Measurements from ENCODE around the gene SERPINC1. TPM values are rescaled to one million over a fixed set of nuclear protein-coding genes. Genes with fewer than 3 reads are reported as not detected.

SERPINC1 gene
- total RNA-seq, 4 donors from 2014 or later, result not detected

DNA sequence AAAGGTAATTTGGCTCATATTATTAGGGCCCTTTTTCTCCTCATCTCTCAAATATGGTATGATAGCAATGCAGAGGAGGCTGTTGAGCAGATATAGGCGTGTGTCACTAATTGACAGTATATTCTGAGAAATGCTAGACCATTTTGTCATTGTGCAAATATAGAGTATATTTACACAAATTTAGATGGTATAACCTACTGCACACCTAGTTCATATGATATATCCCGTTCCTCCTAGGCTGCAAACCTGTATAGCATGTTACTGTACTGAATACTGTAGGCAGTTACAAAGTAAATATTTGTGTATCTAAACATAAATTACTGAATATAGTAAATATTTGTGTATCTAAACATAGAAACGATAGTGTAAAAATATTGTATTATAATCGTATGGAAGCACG lies 40.4 kb downstream of the SERPINC1 start:
- Histone ChIP-seq H3K27me3 (no peaks in the 10 kb centered on the region), H3K27ac (no peak overlapping the region), H3K4me3 (no peak overlapping the region), H3K36me3 (peaks cover 0 to 21% (median 0%) of the 10 kb centered on the region in 3 donors), H3K4me1 (no peaks in the 10 kb centered on the region), H3K9me3 (no peaks in the 10 kb centered on the region)
- no peak for DNase-seq
- TF ChIP-seq POLR2A (IDR thresholded peaks at IDR 0.05), result no peak
- TF ChIP-seq, protein P1, sequence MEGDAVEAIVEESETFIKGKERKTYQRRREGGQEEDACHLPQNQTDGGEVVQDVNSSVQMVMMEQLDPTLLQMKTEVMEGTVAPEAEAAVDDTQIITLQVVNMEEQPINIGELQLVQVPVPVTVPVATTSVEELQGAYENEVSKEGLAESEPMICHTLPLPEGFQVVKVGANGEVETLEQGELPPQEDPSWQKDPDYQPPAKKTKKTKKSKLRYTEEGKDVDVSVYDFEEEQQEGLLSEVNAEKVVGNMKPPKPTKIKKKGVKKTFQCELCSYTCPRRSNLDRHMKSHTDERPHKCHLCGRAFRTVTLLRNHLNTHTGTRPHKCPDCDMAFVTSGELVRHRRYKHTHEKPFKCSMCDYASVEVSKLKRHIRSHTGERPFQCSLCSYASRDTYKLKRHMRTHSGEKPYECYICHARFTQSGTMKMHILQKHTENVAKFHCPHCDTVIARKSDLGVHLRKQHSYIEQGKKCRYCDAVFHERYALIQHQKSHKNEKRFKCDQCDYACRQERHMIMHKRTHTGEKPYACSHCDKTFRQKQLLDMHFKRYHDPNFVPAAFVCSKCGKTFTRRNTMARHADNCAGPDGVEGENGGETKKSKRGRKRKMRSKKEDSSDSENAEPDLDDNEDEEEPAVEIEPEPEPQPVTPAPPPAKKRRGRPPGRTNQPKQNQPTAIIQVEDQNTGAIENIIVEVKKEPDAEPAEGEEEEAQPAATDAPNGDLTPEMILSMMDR (IDR thresholded peaks at IDR 0.05), result no peak

DNA sequence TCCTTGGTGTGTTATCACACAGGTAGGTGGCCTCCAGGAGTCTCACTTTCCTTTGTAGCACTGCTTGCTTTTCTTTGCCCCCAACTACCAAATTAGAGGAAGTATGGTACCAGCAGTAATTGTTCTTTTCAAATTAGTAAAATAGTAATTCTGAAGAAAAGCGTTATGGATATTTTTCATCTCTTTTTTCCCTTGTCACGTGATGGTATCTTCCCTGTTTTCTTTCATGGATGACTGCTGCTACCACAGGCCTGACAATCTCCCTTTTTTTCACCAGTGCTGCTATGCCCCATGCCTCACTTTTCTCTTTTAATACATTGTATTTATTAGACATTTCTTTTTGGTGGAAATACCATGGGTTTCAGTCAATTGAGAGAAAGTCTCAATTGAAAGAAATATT lies 45.6 kb downstream of the SERPINC1 start:
- H3K27me3 ChIP-seq, result no peaks in the 10 kb centered on the region

DNA sequence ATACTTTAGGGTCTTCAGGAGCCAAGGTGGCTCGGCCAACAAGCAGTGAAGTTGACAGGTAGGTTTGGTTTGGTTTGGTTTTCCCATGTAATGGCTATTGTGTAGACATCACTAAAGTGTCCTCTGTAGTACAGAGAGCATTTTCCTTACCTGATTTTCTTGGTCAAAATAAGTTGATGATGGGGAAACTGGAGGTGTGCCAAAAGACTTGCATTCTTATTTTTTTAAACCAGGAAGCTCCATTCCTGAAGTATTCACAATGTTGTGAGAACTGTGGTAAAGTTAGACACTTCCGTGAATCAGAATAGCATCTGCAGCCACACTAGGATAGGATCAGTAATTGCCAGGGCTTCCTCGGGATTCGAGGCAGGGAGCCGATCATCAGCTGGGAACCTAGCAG lies 46.0 kb downstream of the SERPINC1 start:
- H3K4me3 ChIP-seq, result no peak overlapping the region
- TF ChIP-seq, protein P1 (IDR thresholded peaks at IDR 0.05), result no peak
- TF ChIP-seq POLR2A (IDR thresholded peaks at IDR 0.05), result no peak
- H3K9me3 ChIP-seq, result no peaks in the 10 kb centered on the region
- no peak for DNase-seq
- H3K36me3 ChIP-seq, result peaks cover 0 to 10% (median 0%) of the 10 kb centered on the region in 3 donors
- peak overlapping the region in 3 of 4 donors; percentile 14 to 97 (median 94) for H3K27ac ChIP-seq
- H3K27me3 ChIP-seq, result no peaks in the 10 kb centered on the region
- peaks cover 0 to 35% (median 4%) of the 10 kb centered on the region in 4 donors for H3K4me1 ChIP-seq

More for the DNA sequence above, 45.6 kb downstream of the SERPINC1 start:
- TF ChIP-seq POLR2A (IDR thresholded peaks at IDR 0.05), result no peak
- TF ChIP-seq, protein P1 (IDR thresholded peaks at IDR 0.05), result no peak
- Histone ChIP-seq H3K9me3 (no peaks in the 10 kb centered on the region), H3K4me1 (peaks cover 0 to 31% (median 4%) of the 10 kb centered on the region in 4 donors), H3K36me3 (peaks cover 0 to 14% (median 0%) of the 10 kb centered on the region in 3 donors), H3K27ac (no peak overlapping the region), H3K4me3 (no peak overlapping the region)
- DNase-seq, result no peak

DNA sequence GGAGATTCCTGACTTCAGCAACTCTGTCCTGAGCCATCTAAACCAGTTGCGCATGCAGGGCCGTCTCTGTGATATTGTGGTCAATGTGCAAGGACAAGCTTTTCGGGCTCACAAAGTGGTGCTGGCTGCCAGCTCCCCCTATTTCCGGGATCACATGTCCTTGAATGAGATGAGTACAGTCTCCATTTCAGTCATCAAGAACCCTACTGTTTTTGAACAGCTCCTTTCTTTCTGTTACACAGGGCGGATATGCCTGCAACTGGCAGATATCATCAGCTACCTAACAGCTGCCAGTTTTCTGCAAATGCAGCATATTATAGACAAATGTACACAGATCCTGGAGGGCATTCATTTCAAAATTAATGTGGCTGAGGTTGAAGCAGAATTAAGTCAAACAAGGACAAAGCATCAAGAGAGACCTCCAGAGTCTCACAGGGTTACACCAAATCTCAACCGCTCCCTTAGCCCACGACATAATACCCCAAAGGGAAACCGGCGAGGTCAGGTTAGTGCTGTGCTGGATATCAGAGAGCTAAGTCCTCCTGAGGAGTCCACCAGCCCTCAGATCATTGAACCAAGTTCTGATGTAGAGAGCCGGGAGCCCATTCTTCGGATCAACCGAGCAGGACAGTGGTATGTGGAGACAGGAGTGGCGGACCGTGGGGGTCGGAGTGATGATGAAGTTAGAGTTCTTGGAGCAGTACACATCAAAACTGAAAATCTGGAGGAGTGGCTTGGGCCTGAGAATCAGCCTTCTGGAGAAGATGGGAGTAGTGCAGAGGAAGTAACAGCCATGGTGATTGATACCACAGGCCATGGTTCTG lies 46.7 kb downstream of the SERPINC1 start:
- peak; percentile 41 to 76 (median 59) for DNase-seq
- Histone ChIP-seq H3K9me3 (no peaks in the 10 kb centered on the region), H3K27me3 (no peaks in the 10 kb centered on the region), H3K4me3 (no peak overlapping the region), H3K27ac (peak overlapping the region; percentile 29 to 97 (median 72)), H3K4me1 (peaks cover 0 to 41% (median 5%) of the 10 kb centered on the region in 4 donors), H3K36me3 (peaks cover 0 to 10% (median 0%) of the 10 kb centered on the region in 3 donors)
- TF ChIP-seq POLR2A (IDR thresholded peaks at IDR 0.05), result peak in 1 of 2 donors; percentile 38
- TF ChIP-seq, protein P1 (IDR thresholded peaks at IDR 0.05), result no peak

DNA sequence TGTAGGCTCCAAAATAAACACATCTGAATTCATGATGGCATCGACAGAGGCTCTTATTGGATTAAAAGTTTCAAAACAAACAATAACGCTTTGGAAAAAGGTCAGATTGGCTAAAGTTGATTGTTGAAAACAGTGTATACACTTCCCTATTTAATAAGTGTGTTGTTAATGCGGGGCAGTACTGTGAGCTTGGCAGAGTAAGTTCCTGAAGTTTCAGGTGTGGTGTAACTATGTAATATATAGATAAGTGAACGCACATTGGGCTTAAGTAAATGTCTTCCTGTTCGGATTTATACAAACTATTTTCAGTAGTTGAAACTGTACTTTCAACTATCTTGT lies 48.1 kb downstream of the SERPINC1 start:
- H3K27me3 ChIP-seq, result no peaks in the 10 kb centered on the region
- no peak for DNase-seq
- peak overlapping the region; percentile 69 to 86 (median 80) for H3K4me3 ChIP-seq
- H3K36me3 ChIP-seq, result peaks cover 0 to 18% (median 0%) of the 10 kb centered on the region in 3 donors
- peaks cover 0 to 43% (median 6%) of the 10 kb centered on the region in 4 donors for H3K4me1 ChIP-seq
- H3K27ac ChIP-seq, result peak overlapping the region; percentile 94 to 98 (median 96)
- TF ChIP-seq, protein P1 (IDR thresholded peaks at IDR 0.05), result no peak
- TF ChIP-seq POLR2A (IDR thresholded peaks at IDR 0.05), result no peak
- H3K9me3 ChIP-seq, result no peaks in the 10 kb centered on the region
